Activated CD4-positive, CD25-positive, alpha-beta regulatory T cell treated with anti-CD3 and anti-CD28 coated beads, Interleukin-2, amount 50 U/mL, for 72 hours (primary cell): ENCODE results near the gene TMEM255B.
"Not testable (repeated sequence)": the region's sequence is repeated elsewhere in the genome, so short reads cannot be mapped to it uniquely, and the experiment has no call there.

Experiments
- DNase-seq: peaks from one replicate; pipeline ENCODE4 v3.0.0; 2021

The TMEM255B gene

GRCh38 chr13:113791226-113791625 lies 32.2 kb downstream of the TMEM255B start:
- DNase-seq: no peak

DNA sequence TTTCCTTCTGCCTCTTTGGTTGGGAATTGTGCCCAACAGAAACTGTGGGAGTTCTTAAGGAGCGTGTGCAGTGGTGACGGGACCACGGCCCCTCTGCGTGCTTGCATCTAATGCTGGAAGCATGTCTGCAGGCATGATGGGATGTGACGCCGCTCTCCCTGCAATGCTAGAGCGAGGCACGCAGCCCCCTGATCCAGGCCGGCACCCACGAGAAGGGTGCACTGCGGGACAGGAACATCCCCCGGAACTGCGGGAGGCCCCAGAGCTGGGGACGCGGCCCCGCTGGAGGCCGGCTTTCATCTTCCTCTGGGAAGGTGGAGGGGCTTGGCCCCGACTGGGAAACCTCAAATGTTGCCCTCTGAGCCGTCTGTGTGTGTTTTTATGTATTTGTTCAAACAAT lies 32.7 kb downstream of the TMEM255B start:
- DNase-seq: no peak

GRCh38 chr13:113792236-113792770 lies 33.3 kb downstream of the TMEM255B start:
- no peak for DNase-seq

DNA sequence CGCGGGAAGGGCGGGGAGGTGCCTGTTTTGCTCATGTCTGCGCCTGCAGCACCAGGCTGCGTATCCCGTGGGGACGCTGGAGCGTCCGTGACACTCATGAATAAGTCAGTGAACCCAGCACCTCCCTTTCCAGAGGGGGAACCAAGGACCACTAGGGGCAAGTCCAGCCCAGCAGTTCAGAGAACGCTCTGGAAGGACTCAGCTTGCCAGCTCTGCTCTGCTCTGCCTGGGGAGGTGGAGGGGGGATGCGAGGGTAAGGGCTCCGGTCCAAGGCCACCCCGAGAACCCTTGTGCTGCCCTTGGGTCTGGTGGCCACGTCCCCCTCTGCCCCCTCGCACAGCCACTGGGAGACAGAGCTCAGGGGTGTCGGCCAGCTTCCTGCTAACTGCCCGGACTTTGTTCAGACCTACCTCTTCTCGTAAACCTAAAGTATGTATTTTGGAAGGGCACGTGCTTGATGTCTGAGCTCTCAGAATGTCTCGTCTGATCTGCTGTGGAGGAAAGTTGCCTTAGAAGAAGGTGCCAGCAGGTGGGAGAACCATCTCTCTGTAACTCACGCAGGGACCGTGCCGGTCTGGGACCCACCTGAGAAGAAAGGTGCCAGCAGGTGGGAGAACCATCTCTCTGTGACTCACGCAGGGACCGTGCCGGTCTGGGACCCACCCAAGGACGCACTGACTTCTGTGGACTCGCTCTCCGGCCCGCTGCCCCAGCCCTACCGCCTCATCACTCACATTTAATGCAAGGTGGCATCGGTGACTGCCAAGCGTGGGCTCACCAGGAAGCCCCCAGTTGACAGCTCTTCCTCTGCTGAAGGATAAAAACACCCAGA lies 34.1 kb downstream of the TMEM255B start:
- no peak for DNase-seq

DNA sequence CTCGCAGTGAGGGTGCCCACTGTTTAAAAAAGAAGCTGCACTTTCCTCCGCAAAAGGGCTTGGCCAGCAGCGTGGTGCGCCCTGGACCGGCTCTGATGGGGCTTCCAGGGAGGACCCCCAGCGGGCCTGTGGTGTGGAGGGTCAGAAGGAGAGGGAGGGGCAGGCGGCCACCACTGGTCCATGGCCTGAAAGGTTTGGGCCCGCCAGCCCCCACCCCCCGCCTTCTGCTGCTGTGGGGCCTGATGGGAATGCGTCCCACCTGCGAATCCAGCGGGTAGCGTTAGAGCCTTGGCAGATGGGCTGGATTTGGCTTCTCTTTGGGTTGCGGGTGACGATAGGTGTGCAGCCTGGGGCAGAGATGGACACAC lies 34.7 kb downstream of the TMEM255B start:
- no peak for DNase-seq

DNA sequence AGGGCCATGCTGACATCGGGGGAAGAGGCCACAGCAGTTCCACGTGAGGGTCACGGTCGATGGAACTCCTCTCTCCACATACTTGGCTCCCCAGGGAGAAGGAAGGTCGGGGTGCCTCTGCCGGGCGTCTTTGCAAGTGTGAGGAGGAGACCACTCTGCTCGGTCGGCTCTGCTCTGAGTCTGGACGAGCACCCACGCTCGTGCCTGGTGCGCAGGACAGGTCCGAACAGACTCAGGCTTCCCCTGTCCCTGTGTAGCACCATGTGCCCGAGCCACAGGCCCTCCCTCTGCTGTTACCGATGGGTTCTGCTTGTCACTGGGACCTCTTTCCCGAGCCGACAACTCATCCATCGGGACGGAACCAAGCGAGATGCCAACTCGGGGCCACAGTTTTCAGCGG lies 35.1 kb downstream of the TMEM255B start:
- DNase-seq: peak; percentile 16

DNA sequence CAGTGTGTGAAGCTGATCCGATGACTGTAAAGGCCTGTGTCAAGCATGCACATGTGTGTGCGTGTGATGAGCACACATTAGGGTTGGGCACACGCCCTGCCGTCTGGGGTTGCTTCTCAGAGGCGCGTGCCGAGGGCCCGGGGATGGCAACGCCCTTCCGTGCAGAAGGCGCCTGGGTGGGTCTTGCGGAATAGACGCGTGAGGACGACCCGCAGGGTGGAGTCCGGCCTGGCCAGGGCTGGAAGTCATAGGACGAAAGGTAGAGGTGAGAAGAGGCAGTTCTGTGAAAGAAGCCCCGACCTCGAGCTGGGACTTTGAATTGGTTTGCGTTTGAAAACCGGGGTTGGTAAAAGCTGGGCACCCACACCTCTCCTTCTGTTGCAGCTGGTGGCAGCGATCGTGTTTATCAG lies 35.7 kb downstream of the TMEM255B start:
- no peak for DNase-seq

DNA sequence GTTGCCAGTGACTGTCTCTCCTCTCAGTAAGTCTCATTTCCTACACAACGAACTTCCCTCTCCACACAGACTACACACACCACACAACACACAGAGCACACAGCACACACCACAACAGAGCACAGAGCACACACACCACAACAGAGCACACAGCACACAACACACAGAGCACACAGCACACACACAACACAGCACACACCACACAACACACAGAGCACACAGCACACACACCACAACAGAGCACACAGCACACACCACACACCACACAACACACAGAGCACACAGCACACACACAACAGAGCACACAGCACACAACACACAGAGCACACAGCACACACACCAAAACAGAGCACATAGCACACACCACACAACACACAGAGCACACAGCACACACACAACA lies 36.3 kb downstream of the TMEM255B start:
- DNase-seq: not testable (repeated sequence)

DNA sequence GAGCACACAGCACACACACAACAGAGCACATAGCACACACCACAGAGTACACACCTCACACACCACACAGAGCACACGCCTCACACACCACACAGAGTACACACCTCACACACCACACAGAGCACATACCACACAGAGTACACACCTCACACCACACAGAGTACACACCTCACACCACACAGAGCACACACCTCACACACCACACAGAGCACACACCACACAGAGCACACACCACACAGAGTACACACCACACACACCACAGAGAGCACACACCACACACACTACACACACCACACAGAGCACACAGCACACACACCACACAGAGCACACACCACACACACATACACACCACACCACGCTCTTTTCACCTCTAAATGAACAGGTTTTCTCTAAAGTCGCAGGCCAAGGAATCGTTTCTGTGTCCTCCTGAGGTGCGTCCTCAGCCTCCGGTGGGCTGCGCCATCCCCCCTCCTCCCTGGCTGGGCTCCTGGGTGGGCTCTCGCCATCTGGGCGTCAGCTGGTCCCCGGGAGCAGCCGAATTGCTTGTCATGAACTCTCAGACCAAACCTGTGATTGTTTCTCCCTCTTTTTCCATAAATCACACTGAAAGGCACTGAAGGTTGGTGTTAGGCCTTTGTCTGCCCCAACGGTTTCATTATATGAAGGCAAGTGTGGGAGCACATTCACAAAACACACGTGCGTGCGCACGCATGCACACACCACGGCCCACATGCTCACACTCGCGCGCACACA lies 37.4 kb downstream of the TMEM255B start:
- DNase-seq: no peak

- no peak for DNase-seq
Observed at GRCh38 chr13:113796964-113797676, 38.1 kb downstream of the TMEM255B start.

DNA sequence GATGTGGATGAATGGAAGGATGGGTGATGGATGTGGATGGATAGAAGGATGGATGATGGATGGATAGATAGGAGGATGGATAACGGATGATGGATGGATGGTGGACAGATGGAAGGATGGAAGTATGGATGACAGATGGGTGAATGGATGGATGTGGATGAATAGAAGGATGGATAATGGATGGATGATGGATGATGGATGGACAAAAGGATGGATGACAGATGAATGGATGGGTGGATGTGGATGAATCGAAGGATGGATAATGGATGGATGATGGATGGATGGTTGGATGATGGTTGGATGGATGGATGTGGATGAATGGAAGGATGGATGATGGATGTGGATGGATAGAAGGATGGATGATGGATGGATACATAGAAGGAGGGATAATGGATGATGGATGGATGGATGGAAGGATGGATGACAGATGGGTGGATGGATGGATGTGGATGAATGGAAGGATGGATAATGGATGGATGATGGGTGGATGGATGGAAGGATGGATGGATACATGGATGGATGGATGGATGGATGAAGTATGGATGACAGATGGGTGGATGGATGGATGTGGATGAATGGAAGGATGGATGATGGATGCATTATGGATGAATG lies 39.3 kb downstream of the TMEM255B start:
- no peak for DNase-seq

- no peak for DNase-seq
Observed at GRCh38 chr13:113800576-113800926, 41.5 kb downstream of the TMEM255B start.

DNA sequence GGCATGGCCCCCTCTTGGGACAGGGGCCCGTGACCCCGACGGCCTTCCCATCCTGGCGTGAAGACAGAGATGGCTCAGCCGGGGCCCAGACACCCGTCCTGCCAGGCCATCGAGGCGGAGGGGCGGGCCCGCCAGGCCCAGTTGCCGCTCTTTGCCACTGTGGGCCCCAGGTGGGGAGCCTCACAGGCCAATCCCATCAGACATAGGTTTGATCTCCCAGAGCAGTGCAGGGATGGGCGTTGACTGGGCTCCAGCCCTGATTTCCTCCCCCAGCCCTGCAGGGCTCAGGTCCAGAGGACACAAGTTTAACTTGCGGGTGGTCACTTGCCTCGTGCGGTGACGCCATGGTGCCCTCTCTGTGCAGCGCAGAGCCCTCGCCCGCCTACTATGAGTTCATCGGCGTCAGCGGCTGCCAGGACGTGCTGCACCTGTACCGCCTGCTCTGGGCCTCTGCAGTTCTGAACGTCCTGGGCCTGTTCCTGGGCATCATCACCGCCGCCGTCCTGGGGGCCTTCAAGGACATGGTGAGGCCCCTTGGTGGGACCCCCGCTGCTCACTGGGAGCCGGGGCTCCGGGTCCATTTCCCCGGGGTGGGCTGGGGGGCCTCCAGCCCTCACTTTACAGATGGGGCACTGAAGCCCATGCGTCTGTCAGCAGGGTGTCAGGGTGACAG lies 42.4 kb downstream of the TMEM255B start:
- DNase-seq: no peak

- no peak for DNase-seq
Observed at GRCh38 chr13:113802090-113802531, 43.1 kb downstream of the TMEM255B start.

- no peak for DNase-seq
Observed at GRCh38 chr13:113802761-113803160, 43.7 kb downstream of the TMEM255B start.

- DNase-seq: no peak
Observed at GRCh38 chr13:113803409-113804016, 44.5 kb downstream of the TMEM255B start.

- DNase-seq: no peak
Observed at GRCh38 chr13:113804017-113804702, 45.1 kb downstream of the TMEM255B start.

- no peak for DNase-seq
Observed at GRCh38 chr13:113804703-113805430, 45.8 kb downstream of the TMEM255B start.

DNA sequence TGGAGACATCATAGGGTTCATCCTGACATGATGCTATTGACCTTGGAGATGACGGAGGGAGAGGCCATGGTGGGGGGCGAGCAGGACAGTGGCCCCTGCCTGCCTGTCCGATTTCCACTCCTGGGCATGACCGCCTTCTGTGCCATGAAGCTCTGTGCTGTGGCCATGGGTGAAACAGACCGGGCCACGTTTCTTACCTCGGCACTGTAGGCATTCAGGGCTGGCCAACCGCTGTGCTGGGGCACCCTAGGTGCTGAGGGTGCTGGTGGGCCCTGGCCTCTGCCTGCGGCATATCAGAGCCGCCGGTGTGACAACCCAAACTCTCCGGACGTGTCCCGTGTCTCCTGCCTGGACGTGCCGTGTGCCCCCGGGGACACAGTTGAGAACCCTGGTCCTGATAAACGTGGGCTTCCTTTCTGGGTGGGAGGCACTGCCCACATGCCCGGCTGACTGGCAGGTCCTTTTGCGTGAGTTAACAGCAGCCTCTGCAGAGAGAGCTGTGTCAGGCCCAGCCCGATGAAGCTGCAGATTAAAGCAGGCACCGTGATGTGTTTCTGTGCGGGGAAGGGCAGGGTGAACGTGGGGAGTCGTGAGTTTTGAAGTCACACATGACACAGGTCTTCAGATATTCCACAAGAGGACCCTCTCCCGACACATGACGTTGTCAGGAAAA lies 46.5 kb downstream of the TMEM255B start:
- DNase-seq: no peak

- no peak for DNase-seq
Observed at GRCh38 chr13:113806104-113806471, 47.1 kb downstream of the TMEM255B start.
